ENCODE measurements around the gene KLHL5. TPM values are rescaled to one million over a fixed set of nuclear protein-coding genes. Genes with fewer than 3 reads are reported as not detected.

Gene KLHL5
- total RNA-seq, 2 donors from 2014 or later: 25.1 to 41.1 TPM

DNA sequence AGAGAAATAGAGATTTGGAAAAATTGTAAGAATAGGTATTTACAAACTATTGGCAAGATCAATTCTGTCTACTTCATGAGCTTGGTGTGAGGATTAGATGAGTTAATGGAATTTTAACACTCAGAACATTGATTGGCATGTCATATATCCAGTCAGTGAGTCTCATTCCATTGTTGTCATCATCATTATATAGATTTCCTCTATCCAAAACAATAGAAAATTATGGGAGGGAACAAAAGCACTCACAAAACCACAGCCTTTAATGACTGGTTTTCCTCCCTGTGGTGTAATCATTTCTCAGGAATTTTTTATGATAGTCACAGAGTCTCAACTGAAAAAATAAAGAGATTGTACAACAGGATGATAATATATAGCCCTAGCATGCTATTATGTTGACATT lies 21.1 kb downstream of the KLHL5 start:
- H3K27me3 ChIP-seq (ENCODE audit: control insufficient read depth, insufficient read depth, low read length, poor library complexity, severe bottlenecking): no peaks in the 10 kb centered on the region

DNA sequence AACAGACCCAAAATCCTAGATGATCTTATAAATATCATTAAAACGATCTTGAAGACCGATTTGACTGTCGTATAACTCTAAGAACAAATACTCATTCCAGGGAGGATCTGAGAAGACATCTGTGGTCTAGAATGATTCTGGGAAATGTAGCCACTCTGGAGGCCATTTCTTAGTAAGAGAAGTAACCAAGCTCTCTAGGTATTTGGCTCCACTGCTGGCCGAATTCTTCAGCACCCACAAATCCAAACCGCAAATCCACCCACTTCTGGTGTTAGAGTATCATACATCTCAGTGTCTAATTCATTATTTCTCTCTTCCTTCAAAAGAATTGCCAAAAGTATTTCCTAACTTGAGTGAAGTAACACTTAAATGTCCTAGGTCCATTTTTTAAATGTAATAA lies 23.9 kb downstream of the KLHL5 start:
- no peak overlapping the region for H3K4me3 Mint-ChIP-seq
- Histone ChIP-seq H3K4me1 (ENCODE audit: control insufficient read depth, insufficient read depth, low read length) (no peaks in the 10 kb centered on the region), H3K9me3 (ENCODE audit: control insufficient read depth, low read length) (no peaks in the 10 kb centered on the region), H3K27ac (ENCODE audit: low read depth, low read length) (no peak overlapping the region), H3K27me3 (ENCODE audit: control insufficient read depth, insufficient read depth, low read length, poor library complexity, severe bottlenecking) (no peaks in the 10 kb centered on the region), H3K9ac (ENCODE audit: extremely low read depth, low read length, poor library complexity, severe bottlenecking) (no peak overlapping the region), H3K4me3 (ENCODE audit: low read length) (no peak overlapping the region), H3K36me3 (ENCODE audit: control insufficient read depth, insufficient read depth, low read length) (peaks cover 12% of the 10 kb centered on the region)
- TF ChIP-seq, protein P1, sequence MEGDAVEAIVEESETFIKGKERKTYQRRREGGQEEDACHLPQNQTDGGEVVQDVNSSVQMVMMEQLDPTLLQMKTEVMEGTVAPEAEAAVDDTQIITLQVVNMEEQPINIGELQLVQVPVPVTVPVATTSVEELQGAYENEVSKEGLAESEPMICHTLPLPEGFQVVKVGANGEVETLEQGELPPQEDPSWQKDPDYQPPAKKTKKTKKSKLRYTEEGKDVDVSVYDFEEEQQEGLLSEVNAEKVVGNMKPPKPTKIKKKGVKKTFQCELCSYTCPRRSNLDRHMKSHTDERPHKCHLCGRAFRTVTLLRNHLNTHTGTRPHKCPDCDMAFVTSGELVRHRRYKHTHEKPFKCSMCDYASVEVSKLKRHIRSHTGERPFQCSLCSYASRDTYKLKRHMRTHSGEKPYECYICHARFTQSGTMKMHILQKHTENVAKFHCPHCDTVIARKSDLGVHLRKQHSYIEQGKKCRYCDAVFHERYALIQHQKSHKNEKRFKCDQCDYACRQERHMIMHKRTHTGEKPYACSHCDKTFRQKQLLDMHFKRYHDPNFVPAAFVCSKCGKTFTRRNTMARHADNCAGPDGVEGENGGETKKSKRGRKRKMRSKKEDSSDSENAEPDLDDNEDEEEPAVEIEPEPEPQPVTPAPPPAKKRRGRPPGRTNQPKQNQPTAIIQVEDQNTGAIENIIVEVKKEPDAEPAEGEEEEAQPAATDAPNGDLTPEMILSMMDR (conservative IDR thresholded peaks at IDR 0.05): no peak
- no peak overlapping the region for H3K27ac Mint-ChIP-seq
- no peaks in the 10 kb centered on the region for H3K4me1 Mint-ChIP-seq
- H3K36me3 Mint-ChIP-seq (ENCODE audit: low read depth): no peaks in the 10 kb centered on the region
- WGBS, 2 experiments (ENCODE audit: insufficient coverage in 1 of 2, insufficient read length in 1 of 2): 85 to 87% methylated on average over 3 to 5 of the region's 5 CpGs
- DNase-seq: no peak
- no peaks in the 10 kb centered on the region for H3K27me3 Mint-ChIP-seq (ENCODE audit: insufficient read depth)
- no peaks in the 10 kb centered on the region for H3K9me3 Mint-ChIP-seq

More for the DNA sequence above, 21.1 kb downstream of the KLHL5 start:
- H3K9me3 ChIP-seq (ENCODE audit: control insufficient read depth, low read length): no peaks in the 10 kb centered on the region
- Mint-ChIP-seq H3K4me1 (no peaks in the 10 kb centered on the region), H3K4me3 (no peak overlapping the region), H3K27ac (no peak overlapping the region), H3K36me3 (ENCODE audit: low read depth) (peaks cover 5% of the 10 kb centered on the region), H3K27me3 (ENCODE audit: insufficient read depth) (no peaks in the 10 kb centered on the region), H3K9me3 (no peaks in the 10 kb centered on the region)
- H3K36me3 ChIP-seq (ENCODE audit: control insufficient read depth, insufficient read depth, low read length): peaks cover 9% of the 10 kb centered on the region
- no peak overlapping the region for H3K9ac ChIP-seq (ENCODE audit: extremely low read depth, low read length, poor library complexity, severe bottlenecking)
- no peak overlapping the region for H3K4me3 ChIP-seq (ENCODE audit: low read length)
- no peak overlapping the region for H3K27ac ChIP-seq (ENCODE audit: low read depth, low read length)
- no peaks in the 10 kb centered on the region for H3K4me1 ChIP-seq (ENCODE audit: control insufficient read depth, insufficient read depth, low read length)
- TF ChIP-seq, protein P1 (conservative IDR thresholded peaks at IDR 0.05): no peak
- no peak for DNase-seq

DNA sequence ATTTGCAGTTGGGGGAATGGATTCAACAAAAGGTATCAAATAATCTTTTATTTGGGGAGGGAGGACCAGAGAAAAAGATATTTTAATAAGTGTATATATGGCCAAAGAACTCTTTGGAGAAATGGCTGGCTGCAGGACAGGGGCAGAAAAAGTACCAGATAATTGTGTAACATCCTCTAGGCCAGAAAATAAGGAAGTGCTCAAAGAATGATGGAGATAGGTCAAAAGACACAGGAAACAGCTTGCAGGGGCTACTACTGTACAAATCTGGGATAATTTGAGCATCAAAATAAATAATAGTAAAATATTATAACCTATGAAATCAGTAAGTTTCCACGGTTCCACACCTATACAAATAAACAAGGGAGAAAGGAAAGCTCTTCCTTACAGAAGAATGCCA lies 34.8 kb downstream of the KLHL5 start:
- Histone ChIP-seq H3K4me1 (ENCODE audit: control insufficient read depth, insufficient read depth, low read length) (no peaks in the 10 kb centered on the region), H3K9me3 (ENCODE audit: control insufficient read depth, low read length) (no peaks in the 10 kb centered on the region), H3K27me3 (ENCODE audit: control insufficient read depth, insufficient read depth, low read length, poor library complexity, severe bottlenecking) (no peaks in the 10 kb centered on the region), H3K36me3 (ENCODE audit: control insufficient read depth, insufficient read depth, low read length) (no peaks in the 10 kb centered on the region), H3K4me3 (ENCODE audit: low read length) (no peak overlapping the region), H3K27ac (ENCODE audit: low read depth, low read length) (no peak overlapping the region), H3K9ac (ENCODE audit: extremely low read depth, low read length, poor library complexity, severe bottlenecking) (no peak overlapping the region)
- DNase-seq: no peak
- Mint-ChIP-seq H3K27me3 (ENCODE audit: insufficient read depth) (no peaks in the 10 kb centered on the region), H3K9me3 (no peaks in the 10 kb centered on the region), H3K4me1 (no peaks in the 10 kb centered on the region), H3K36me3 (ENCODE audit: low read depth) (no peaks in the 10 kb centered on the region), H3K27ac (no peak overlapping the region), H3K4me3 (no peak overlapping the region)
- TF ChIP-seq, protein P1 (conservative IDR thresholded peaks at IDR 0.05): no peak
- 83% methylated on average over 1 of the region's 1 CpG; no CpG with 5 or more reads in 1 of the 2 experiments for WGBS, 2 experiments (ENCODE audit: insufficient coverage in 1 of 2, insufficient read length in 1 of 2)
